GM19467 (cell line): ENCODE results near the gene RASGRF2.
"Not testable (repeated sequence)": the region's sequence is repeated elsewhere in the genome, so short reads cannot be mapped to it uniquely, and the experiment has no call there.

Source experiments
- ATAC-seq: cut with Tn5 transposase; IDR thresholded peaks from one replicate; pipeline ENCODE4 v1.9.1; 2021; ENCODE audit warnings: mild to moderate bottlenecking, moderate library complexity; ENCODE audit not compliant: unreplicated experiment

The RASGRF2 gene

DNA sequence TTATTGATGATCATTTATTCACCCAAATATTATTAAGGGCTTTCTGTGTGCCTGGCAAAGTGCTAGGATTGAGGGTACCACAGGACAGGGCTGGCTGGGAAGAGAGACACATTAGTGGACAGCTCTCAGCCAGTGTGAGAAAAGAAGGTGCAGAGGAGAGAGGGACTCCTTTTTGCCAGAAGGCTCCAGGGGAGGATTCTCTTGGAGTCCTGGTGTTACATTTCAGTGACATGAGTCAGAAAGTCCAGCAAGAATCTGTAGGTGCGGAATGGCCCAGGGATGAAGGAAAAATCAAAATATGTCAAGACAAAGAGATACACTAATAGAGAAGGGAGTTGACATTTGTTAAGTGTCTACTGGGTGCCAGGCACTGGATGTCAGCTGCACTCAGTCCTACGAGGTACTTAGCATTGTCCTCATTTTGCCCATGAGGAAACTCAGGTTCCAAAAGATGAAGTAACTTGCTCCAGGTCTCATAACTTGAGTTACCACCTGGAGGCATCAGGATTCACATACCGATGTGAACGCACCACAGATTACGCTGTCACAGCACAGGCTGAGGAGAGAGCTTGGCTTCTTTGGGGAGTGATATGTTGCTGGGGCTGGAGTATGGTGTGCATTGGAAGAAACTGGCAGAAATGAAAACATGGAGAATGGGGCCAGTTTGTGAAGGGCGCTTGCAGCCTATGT is 60.5 kb downstream of the RASGRF2 start:
- ATAC-seq, result no peak

DNA sequence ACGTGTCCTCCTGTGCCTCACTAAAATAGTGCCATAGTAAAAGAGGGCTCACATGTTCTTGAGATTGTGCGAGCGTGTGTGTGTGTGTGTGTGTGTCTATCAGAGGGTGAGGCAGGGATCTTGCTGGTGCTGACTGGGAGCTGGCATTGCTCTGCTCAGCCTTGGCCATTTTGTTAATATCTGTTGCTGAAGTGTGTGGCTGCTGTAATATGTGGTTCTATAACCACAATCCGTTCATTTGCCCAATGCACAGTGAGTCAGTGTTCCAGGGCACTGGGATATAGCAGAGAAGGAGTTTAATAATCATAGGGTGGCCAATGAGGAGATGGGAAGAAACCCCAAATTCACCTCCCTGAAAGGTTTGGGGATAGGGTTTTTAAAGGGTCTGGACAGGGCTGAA is 61.3 kb downstream of the RASGRF2 start:
- no peak for ATAC-seq

DNA sequence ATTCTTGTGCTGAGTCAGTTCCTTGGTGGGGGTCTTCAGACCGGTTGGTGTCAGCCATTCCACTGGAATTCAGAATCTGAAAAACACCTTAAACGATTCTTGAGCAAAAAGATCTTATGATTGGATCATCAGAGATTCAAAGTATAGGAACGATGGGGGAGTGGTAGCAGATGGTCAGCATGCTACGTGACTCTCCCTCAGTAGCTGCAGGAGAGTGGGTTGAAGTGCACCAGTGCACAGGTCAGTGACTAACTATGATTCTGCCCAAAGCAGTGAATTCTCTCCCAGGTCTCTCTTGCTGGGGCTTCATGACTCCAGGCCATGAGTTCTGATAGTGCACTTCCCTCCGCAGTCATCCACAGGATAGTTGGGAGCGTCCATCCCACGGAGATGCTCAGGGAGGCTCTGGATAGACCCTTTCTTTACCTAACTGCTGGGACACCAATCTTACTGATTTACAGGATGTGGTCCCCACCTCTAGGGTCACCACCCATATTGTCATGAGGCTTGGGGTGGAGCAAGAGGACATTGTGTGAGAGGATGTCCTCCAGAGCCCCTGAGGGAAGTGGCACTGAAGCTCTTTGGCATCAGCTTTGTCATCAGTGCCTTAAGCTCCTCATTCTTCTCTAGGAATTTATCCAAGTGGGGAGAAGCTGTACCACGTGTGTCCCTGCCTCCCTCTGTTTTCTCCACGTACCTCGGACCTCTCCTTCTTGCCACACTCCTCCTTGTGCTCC is 62.0 kb downstream of the RASGRF2 start:
- ATAC-seq, result no peak

DNA sequence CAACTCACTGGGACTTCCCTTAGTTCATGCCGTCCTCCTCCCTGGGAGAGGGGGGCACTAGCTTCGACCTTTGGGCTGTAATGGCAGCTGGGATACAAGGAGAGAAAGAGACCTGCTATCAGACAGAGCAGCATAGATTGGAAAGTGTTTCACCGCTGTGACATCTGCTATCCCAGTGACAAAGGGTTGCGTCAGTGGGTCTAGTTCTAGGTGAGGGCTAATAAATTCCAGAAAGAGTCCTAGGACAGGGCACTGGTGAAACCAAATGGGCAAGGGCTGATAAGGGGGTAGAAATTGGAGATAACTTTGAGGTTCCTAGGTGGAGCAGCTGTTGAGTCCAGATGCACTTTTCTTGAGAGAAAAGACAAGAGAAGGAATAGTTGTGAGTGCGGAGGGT is 62.5 kb downstream of the RASGRF2 start:
- ATAC-seq, result no peak

DNA sequence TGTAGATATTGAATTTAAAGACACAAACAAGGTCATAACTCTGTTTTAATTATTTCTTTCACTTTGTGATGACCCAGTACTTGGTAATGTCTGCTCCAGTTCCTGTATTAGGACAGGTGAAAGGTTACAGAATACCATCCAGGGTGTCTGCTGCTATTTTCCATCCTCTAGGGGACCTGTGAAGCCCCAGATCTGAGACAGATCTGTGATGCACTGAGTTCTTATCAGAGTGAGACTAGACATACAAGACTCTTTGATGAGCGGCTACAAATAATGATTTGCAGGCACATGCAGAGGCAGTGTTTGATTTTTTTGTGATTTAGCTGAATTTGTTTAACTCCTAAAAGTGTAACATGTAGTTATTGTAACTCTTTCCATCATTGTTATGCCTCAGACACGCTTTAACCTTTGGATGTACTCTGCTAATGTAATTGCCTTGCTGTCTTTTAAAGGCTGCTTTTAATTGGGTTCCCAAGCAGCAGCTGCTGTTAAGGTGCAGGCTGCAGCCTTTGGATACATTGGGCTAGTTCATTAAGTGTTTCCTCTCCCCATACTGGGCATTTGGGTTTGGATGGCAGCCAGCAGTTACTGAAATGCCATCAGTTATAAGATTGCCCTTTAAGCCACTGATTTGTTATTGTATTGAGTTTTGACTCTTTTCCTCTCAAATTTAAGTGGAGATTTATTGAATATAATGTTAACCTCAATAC is 63.3 kb downstream of the RASGRF2 start:
- ATAC-seq, result no peak

DNA sequence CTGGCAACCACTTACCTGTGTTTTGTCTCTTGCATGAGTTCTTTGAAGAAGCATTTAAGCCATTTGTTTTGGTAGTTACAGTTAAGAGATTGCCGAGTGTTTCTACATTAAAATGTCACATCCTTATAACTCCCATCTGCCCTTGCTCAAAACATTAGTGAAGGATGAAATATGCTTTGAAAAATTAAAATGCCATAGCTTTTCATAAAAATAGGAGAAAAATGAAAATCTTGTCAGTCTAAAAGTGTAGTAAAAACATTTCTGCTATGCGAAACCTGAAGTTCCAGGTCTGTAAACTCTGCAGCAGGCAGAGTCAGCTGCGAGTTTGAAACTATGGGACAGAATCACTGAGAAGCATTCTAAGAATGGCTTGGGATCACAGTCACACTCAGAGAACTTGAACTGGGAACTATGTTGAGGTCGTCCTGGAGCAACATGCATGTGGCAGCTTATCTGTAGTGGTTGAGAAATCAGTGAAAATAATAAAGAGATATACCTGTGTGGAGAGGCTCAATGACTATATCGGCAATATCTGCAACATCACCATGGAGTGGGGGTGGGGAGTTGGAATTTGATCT is 67.4 kb downstream of the RASGRF2 start:
- no peak for ATAC-seq

DNA sequence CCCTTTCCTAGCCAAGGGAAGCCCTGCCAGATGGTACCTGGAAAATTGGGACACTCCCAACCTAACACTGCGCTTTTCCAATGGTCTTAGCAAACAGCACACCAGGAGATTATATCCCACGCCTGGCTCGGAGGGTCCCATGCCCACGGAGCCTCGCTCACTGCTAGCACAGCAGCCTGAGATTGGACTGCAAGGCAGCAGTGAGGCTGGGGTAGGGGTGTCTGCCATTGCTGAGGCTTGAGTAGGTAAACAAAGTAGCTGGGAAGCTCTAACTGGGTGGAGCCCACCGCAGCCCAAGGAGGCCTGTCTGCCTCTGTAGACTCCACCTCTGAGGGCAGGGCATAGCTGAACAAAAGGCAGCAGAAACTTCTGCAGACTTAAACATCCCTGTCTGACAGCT is 68.7 kb downstream of the RASGRF2 start:
- ATAC-seq, result not testable (repeated sequence)

DNA sequence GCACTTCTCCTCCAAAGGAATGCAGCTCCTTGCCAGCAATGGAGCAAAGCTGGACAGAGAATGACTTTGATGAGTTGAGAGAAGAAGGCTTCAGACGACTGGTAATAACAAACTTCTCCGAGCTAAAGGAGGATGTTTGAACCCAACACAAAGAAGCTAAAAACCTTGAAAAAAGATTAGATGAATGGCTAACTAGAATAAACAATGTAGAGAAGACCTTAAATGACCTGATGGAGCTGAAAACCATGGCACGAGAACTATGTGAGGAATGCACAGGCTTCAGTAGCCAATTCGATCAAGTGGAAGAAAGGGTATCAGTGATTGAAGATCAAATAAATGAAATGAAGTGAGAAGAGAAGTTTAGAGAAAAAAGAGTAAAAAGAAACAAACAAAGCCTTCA is 69.6 kb downstream of the RASGRF2 start:
- ATAC-seq, result not testable (repeated sequence)

DNA sequence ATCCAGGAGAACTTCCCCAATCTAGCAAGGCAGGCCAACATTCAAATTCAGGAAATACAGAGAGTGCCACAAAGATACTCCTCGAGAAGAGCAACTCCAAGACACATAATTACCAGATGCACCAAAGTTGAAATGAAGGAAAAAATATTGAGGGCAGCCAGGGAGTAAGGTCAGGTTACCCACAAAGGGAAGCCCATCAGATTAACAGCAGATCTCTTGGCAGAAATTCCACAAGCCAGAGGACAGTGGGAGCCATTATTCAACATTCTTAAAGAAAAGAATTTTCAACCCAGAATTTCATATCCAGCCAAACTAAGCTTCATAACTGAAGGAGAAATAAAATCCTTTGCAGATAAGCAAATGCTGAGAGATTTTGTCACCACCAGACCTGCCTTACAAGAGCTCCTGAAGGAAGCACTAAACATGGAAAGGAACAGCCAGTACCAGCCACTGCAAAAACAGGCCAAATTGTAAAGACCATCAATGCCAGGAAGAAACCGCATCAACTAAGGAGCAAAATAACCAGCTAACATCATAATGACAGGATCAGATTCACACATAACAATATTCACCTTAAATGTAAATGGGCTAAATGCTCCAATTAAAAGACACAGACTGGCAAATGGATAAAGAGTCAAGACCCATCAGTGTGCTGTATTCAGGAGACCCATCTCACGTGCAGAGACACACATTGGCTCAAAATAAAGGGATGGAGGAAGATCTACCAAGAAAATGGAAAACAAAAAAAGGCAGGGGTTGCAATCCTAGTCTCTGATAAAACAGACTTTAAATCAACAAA is 70.3 kb downstream of the RASGRF2 start:
- not testable (repeated sequence) for ATAC-seq

DNA sequence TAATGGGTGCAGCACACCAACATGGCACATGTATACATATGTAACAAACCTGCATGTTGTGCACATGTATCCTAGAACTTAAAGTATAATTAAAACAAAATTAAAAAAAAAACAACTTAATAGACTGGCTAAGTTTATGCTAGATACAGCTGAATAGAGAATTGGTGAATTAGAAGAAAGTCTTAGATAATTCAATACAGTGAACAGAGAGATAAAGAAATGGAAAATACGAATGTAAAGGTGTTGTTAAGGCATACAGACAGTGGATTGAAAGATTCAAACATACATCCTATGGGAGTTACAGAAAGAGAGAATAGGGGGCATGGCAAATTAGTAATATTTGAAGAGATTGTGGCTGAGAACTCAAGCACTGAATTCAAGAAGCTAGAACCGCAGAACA is 75.4 kb downstream of the RASGRF2 start:
- no peak for ATAC-seq

DNA sequence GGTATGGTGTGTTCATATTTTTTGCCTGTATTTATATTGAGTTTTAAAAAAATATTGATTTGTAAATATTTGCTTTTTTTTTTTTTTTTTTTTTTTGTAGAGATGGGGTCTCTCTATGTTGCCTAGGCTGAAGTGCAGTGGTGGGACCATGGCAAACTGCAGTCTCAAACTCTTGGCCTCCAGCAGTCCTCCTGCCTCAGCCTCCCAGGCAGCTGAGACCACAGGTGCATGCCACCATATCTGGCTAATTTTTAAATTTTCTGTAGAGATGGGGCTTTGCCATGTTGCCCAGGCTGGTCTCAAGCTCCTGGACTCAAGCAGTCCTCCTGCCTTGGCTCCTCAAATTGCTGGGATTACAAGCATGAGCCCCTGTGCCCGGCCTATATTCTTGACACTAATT is 78.3 kb downstream of the RASGRF2 start:
- no peak for ATAC-seq

DNA sequence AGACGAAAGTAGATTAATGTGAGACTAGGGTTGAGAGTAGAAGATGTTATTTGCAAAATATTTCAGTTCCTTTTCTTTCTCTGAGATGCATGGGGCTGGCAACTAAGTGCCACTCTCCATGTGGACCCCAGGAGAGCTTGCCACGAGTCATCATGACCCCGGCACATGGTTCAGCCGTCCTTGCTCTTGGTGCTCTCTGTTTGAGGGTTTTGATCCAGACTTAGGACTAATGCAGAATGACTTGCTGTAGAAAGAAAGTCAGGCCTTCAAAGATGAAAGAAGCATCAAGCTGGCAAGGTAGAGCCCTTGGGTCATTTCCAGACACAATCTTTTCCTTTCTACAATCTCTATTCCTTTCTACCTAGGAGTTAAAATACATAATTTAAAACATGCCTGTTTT is 84.7 kb downstream of the RASGRF2 start:
- ATAC-seq, result no peak

DNA sequence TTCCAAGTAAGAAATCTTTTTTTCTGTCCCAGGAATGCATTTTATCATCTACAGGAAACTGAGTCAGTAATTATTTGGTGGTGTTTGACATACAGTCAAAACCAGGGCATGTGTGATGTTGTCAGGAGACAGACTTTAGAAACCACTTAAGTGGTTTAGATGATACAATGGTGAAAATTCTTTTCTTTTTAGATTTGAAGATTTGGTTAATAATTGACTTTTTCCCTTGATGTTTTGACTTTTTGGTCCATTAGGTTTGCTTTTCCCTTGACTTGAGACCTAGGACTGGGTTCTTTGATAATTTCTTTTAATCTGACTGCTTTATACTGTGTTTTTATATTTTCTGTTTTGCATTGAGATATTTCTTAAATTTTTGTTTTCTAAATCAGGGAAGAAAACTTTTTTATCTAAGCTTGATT is 85.2 kb downstream of the RASGRF2 start:
- ATAC-seq, result no peak

DNA sequence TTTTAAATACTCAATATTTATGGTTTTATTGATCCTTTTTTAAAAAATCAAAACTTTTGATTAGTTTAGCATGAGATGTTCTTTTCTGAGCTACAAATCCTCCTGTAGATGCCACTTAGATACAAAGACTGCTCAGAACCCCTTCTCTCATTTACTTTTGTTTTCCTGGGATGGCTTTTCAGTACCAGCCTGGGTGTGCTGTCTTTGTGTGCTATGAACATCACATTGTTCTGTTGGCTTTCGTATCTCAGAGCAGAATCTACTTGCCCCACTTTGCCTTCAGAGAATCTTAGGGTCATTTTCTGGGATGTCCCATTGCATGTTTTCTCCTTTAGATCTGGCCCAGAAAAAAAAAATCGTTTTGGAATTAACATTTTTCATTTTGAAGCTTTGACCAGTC is 85.9 kb downstream of the RASGRF2 start:
- ATAC-seq, result no peak

DNA sequence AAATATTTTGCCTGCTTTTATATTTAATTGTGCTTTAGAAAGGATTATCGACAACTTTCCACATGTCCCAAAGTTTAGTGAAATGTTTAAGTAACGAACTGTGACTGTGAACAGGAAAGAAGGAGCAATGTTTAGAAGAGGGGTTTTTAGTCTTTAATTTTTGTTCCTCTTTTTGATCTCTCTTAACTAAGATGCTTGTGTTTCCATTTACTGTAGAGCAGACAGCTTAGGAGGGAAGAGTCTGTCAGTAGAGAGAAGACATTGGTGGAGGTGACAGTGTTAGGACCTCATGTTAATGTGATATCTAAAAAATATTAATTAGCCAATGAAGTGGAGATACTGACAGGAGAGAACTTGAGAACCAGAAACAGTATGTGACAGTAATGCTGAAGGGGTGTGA is 92.2 kb downstream of the RASGRF2 start:
- ATAC-seq, result no peak

DNA sequence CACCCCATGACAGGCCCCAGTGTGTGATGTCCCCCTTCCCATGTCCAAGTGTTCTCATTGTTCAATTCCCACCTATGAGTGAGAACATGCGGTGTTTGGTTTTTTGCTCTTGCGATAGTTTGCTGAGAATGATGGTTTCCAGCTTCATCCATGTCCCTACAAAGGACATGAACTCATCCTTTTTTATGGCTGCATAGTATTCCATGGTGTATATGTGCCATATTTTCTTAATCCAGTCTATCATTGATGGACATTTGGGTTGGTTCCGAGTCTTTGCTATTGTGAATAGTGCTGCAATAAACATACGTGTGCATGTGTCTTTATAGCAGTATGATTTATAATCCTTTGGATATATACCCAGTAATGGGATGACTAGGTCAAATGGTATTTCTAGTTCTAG is 93.1 kb downstream of the RASGRF2 start:
- not testable (repeated sequence) for ATAC-seq

DNA sequence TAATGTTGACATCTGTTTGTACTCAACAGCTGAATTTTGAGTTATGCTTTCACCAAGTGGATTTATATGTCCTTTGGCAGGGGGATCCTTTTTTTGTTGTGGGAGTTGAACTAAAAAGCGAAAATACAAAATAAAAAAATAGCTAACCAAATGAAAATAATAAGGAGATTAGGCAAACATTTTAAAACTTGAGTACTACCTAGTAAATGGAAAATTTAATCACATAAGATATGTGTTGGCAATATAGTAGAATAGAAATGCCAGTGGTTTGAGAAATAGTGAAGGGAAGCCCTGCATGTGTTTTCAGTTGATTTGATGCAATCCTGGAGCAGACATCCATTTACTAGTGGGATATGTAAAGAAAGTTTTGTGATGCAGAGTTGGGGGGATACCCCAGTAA is 98.0 kb downstream of the RASGRF2 start:
- no peak for ATAC-seq

DNA sequence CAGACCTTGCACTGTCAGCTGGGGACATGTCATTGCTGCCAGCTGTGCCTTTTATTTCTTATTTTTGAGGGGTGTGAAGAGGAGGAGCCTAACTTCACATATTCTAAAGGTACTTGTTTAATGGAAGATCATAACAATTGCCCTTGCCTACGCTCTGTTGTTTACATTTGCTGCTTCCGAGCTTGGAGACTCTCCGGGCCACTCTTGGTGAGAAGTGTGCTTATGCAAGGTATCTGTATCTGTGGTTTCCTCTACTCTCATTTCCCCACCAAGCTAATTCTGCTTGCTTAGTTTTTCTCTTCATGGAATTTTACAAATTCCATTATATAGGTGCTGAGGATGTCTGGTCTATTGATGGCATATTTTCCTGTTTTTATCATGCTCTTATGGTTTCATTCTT is 105.3 kb downstream of the RASGRF2 start:
- ATAC-seq, result no peak

DNA sequence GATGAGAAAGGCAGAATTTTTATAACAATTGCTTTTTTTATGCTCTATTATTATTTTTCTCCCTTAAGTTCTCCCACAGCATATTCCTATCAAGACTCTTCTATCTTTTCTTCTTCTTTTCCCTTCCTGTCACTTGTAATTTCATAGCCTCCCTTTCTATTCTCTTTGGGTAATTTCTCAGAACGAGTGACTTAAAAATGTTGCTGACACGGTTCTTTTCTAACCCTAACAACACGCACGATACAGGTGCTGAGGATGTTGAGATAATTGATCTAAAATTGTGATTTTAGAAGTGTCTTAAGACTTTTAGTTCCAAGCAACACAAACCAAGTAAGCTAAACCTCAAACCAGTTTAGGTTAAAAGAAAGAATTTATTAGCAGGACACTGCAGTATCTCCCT is 105.9 kb downstream of the RASGRF2 start:
- no peak for ATAC-seq

DNA sequence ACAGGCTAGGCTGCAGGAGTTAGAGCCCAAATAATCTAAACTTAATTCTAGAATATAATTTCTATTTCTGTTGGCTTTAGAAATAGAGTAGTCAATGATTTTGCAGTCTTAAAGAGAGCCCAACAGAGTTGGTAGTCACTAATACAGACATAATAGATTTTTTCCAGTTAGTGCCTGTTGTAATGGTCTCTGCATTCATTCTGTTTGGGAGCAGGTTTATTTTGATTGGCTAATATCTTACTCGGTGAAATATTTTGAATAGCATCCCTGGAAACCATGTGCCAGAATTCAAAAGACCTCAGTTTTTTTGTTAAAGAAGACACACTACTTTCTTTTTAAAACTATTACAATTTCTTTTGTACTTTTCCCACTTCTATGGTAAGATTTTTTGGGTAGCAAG is 107.2 kb downstream of the RASGRF2 start:
- ATAC-seq, result no peak

DNA sequence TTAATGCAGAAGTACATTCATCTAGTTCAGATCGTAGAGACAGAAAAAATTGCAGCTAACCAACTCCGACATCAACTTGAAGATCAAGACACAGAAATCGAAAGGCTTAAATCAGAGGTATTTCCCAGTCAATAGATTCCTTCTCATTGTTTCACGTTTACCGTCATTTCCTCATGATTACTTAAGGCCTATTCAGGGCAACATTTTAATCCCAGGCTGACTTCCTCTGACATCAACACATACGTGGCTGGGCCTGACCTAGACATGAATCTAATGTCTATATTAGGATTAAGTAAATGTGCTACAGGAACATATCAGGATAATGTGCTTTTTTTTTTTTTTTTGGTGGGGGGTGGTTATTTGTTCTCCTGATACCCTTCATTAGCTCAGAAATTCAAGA is 107.9 kb downstream of the RASGRF2 start:
- ATAC-seq, result no peak
